Large intestine (tissue), 3 donors: ENCODE data around the gene INS. TPM values are rescaled to one million over a fixed set of nuclear protein-coding genes. Genes with fewer than 3 reads are reported as not detected.

Experiments used
- DNase-seq, 2 donors: peaks; one replicate each; pipeline versions ENCODE4 v3.0.0 to v3.0.0-alpha.2; 2013
- H3K27ac ChIP-seq: one replicate; pipeline ENCODE4 v1.5.1; 2013; ENCODE audit warnings: low read length
- H3K27me3 ChIP-seq: 2 replicates; pipeline ENCODE4 v1.6.1; 2013; ENCODE audit warnings: low read length; ENCODE audit not compliant: control insufficient read depth, insufficient read depth
- H3K36me3 ChIP-seq: 2 replicates; pipeline ENCODE4 v1.6.1; 2013; ENCODE audit warnings: low read length; ENCODE audit not compliant: control insufficient read depth, insufficient read depth
- H3K4me1 ChIP-seq: one replicate; pipeline ENCODE4 v1.6.1; 2013; ENCODE audit warnings: low read length; ENCODE audit not compliant: control insufficient read depth, insufficient read depth
- H3K4me3 ChIP-seq: one replicate; pipeline ENCODE4 v1.5.1; 2013; ENCODE audit warnings: low read length
- H3K9me3 ChIP-seq: one replicate; pipeline ENCODE4 v1.6.1; 2013; ENCODE audit warnings: mild to moderate bottlenecking, low read depth, low read length, moderate library complexity; ENCODE audit not compliant: control insufficient read depth
- WGBS: methylation state at CpG from one replicate; pipeline ENCODE4 v1.1.5; 2013; ENCODE audit warnings: low lambda C conversion rate; ENCODE audit not compliant: insufficient coverage; 5-methylcytosine and 5-hydroxymethylcytosine counted together
- polyA plus RNA-seq: library from polyadenylated mRNA; unstranded; fragments of 120-200 nt; gene quantifications from one replicate; pipeline ENCODE4 v1.2.1, GENCODE V29; 2013

Gene INS
- polyA plus RNA-seq, 1 donor: 0.39 TPM

- Histone ChIP-seq H3K4me1 (no peaks in the 10 kb centered on the region), H3K4me3 (no peak overlapping the region), H3K27ac (no peak overlapping the region), H3K27me3 (no peaks in the 10 kb centered on the region), H3K36me3 (no peaks in the 10 kb centered on the region), H3K9me3 (peaks cover 3% of the 10 kb centered on the region)
- WGBS: no CpG with 5 or more reads among the region's 12 CpGs
- no peak for DNase-seq
Measured at GRCh38 chr11:2110521-2110920, 50.5 kb downstream of the INS start.

Other genes starting within 250 kb of the INS start
- 11.9 TPM for gene TNNT3, start 241.5 kb downstream of the INS start, polyA plus RNA-seq
- 70.2 TPM for gene MRPL23, start 213.9 kb downstream of the INS start, polyA plus RNA-seq
- gene H19, start 163.4 kb downstream of the INS start, polyA plus RNA-seq: 4,676 TPM
- gene IGF2, start 21.8 kb downstream of the INS start, polyA plus RNA-seq: 319 TPM
- gene TH, start 10.6 kb upstream of the INS start, polyA plus RNA-seq: 1.0 TPM
- gene ASCL2, start 109.4 kb upstream of the INS start, polyA plus RNA-seq: 15.8 TPM
- 22.7 TPM for gene C11orf21, start 140.7 kb upstream of the INS start, polyA plus RNA-seq
- 77.1 TPM for gene TSPAN32, start 140.8 kb upstream of the INS start, polyA plus RNA-seq
- 292 TPM for gene CD81, start 216.1 kb upstream of the INS start, polyA plus RNA-seq
- 28.0 TPM for gene TSSC4, start 239.5 kb upstream of the INS start, polyA plus RNA-seq